ENCODE data around the gene DNAJC30.
"Not testable (repeated sequence)": the region's sequence is repeated elsewhere in the genome, so short reads cannot be mapped to it uniquely, and the experiment has no call there.

DNAJC30 gene

DNA sequence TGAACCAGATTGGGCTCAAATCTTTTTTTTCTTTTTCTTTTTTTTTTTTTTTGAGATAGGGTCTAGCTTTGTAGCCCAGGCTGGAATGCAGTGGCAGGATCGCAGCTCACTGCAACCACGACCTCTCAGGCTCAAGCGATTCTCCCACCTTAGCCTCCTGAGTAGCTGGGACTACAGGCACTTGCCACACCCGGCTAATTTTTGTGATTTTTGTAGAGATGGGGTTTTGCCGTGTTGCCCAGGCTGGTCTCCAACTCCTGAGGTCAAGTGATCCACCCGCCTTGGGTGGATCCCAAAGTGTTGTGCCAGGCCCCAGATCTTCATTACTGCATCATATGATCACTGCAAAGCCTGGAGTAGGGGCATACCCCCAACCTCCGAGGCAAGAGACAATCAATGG lies 2.8 kb downstream of the DNAJC30 start:
- no peak for DNase-seq

- DNase-seq, result no peak
These were observed 3.5 kb downstream of the DNAJC30 start for GRCh38 chr7:73679709-73680108.

DNA sequence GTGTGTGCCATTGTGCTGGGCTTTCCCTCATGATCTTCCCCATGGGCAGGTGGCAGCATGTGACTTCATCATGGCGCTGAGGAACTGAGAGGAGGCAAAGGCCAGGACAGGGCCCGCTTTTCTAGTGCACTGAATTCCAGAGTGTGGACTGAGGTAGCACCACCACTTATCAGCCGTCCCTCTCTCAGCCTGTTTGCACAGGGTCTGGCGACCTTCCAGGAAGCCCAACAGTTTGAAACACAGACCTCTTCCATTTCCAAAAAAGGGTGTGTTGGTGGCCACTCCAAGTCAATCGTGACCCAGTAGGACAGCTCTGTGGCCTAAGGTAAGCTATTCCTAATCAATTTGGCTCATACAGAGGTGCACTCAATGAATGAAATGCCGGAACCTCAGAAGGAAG lies 4.4 kb downstream of the DNAJC30 start:
- DNase-seq, result no peak

DNA sequence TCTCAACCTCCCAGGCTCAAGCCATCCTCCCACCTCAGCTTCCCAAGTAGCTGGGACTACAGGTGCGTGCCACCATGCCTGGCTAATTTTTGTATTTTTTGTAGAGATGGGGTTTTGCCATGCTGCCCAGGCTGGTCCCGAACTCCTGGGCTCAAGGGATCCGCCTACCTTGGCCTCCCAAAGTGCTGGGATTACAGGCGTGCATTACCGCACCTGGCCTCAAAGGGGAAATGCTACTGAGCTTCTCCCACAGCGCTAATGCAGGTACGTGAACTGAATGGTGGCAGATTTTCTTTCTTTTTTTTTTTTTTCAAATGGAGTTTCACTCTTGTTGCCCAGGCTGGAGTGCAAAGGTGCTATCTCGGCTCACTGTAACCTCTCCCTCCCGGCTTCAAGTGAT lies 7.2 kb downstream of the DNAJC30 start:
- not testable (repeated sequence) for DNase-seq

DNA sequence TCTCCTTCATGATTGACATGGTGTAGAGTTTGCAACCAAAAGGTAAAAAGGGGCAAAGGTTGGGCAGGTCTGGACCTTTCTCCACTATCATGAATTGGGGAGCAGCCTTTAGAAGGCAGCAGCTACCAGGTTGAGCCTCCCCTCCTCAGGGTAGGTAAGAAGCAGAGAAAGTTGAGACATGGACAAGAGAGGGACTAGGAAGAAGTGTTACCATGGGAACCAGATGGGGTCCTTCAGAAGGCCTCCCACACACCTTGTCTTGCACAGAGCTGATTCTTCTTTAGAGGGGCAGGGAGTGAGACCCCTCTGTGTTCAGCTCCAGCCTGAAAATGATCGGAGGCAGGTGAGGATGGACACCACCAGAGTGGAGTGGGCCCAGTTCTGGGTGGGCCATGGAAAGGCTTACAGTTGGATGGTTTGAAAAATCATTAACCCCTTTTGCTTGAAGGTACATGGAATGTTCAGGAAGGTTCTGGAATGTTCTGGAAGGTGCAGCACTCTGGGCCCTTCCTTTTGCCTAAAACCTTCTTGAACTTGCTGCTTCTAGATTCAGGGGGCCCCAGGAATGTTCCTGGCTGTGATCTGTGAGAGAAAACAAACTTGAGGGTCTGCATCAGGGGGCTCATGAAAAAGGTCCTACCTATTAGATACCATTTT lies 8.7 kb downstream of the DNAJC30 start:
- DNase-seq, result no peak

DNA sequence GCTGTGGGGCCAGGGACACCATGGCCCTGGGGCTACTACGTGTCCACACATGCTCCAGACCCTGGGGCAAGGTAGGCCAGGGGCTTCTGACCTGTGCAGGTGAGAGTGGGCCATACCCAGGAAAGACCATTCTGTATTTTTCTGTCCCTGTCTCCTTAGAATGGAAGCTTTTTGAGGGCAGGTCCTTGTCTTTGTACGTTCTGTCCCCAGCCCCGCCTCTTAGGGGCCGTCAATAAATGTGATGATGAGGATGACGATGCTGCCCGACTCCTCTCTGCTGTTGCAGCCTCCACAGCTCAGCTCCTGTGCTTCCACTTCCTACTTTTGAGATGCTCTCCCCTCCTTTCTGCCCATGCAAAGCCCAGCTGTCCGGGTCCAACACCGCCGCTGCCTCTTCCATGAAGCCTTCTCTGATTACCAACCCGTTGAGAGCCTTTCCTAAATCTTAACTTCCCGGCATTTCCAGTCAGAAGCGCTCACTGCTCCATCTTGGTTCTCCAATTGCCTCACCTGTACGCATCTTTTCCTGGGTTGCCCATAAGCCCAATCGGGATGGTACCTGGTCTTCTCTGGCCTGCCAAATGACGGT lies 11.3 kb downstream of the DNAJC30 start:
- DNase-seq, result no peak

- no peak for DNase-seq
These were observed 12.0 kb downstream of the DNAJC30 start for GRCh38 chr7:73671322-73671661.

DNA sequence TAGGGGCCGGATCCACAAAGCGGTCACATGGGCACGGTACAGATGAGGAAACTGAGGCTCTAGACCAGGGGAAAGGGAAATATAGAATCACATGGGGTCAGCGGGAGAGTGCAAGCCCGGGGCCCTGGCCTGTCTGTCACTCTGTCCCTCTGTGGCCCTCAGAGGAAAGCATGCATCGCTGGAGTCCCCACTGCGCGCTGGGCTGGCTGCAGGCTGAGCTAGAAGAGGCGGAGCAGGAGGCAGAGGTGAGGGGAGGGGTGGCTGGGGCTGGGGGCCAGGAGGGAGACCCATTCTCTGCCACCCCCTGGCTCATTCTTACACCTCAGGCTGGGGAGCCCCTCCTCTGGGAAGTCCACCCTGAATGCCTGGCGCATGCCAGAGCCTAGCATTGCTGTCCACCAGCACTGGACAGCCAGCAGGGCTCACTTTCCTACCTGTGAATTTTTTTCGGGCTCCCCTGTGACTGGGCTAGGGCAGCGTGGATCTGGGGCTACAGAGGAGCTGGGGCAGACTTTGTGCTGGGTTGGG lies 13.3 kb downstream of the DNAJC30 start:
- DNase-seq, result no peak

DNA sequence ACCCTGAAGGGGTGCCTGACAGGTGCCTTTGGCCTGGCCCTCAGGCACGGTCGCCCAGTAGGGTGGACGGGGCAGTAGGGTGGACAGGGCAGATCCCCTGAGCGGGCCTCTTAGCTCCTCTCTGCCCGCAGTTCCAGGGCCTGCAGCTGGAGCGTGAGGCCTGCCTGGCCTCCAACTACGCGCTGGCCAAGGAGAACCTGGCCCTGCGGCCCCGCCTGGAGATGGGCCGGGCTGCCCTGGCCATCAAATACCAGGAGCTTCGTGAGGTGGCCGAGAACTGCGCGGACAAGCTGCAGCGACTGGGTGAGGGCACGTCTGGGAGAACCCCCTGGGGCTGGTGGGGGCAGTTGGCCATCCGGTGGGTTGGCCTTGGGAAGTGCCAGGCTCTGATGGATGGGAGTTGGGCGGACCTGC lies 14.0 kb downstream of the DNAJC30 start:
- no peak for DNase-seq

DNA sequence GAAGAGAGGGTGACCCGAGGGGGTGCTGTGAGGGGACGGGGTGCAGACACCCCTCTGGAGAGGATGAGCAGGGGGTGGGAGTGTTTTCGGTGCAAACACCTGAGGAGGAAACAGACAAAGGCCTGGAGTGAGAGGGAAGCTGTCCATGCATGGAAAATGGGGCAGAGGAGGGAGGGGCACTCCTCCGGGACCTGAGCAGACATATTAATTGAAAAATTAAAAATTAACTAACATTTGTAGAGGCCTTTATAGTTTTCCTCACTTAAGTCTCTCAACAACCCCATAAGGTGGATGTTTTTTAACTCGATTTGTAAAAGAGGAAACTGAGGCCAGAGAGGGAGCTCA lies 14.4 kb downstream of the DNAJC30 start:
- no peak for DNase-seq

- no peak for DNase-seq
These were observed 15.0 kb downstream of the DNAJC30 start for GRCh38 chr7:73668103-73668885.

DNA sequence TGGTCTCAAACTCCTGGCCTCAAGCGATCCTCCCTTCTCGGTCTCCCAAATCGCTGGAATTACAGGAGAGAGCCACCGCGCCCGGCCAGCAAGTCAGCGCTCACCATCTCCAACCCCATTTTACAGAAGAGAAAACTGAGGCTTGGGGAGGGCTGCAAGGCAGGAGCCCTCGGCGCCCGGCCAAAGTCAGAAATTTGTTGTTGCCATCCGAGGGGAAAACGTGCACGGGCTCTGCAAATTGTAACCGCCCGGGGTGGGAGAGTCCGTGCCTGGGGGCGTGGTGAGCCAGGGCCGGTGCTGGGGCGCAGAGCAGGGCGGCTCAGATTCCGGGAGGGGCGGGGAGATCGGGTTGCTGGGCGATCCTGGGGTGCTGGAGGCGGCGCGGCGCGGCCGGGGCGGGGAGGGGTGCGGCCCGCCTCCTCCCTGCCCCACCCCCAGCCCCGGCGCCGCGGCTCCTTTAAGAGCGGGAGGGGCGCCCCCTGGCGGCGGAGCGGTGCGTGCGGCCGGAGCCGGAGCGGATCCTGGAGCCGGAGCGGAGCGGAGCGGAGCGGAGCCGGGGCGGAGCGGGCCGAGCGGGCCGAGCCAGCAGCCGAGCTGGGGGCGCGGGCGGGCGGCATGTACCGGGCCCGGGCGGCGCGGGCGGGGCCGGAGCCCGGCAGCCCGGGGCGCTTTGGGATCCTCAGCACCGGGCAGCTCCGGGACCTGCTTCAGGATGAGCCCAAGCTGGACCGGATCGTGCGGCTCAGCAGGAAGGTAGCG lies 15.7 kb downstream of the DNAJC30 start, which contains the start of gene VPS37D:
Gene VPS37D (plus strand): TSS at position 488 of the 759 bp plus-strand sequence. CDS start 128 bp downstream, at position 616.
- DNase-seq, result peak; percentile 68

DNA sequence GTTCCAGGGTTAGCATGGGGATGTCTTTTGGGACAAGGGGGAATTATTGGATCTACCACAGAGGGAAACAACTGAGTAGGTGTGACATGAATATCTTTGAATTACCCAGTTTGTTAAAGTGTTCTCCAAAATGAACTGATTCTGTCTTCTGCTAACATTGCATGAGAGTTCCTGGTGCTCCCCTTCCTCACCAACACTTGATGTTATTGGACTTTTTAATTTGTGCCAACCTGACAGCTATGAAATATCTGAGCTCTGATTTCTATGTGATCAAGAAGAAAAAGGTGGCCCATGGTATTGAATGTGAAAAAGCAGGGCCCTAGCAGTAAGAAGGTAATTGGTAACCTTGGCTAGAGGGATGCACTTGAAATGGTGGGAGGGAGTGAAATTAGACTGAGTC lies 20.2 kb downstream of the DNAJC30 start:
- no peak for DNase-seq

DNA sequence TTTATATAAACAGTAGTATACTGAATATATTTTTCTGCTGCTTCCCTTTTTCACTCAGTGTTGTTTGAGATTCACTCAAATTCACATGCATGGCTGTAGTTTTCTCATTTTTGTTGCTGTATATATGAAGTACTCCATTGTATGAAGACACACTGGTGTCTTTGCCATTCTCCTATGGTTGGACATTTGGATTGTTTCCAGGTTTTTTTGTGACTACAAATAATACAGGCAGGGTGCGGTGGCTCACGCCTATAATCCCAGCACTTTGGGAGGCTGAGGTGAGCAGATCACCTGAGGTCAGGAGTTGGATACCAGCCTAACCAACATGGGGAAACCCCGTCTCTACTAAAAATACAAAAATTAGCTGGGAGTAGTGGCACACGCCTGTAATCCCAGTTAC lies 22.7 kb downstream of the DNAJC30 start:
- not testable (repeated sequence) for DNase-seq

- DNase-seq, result no peak
These were observed 23.3 kb downstream of the DNAJC30 start for GRCh38 chr7:73659983-73660382.

DNA sequence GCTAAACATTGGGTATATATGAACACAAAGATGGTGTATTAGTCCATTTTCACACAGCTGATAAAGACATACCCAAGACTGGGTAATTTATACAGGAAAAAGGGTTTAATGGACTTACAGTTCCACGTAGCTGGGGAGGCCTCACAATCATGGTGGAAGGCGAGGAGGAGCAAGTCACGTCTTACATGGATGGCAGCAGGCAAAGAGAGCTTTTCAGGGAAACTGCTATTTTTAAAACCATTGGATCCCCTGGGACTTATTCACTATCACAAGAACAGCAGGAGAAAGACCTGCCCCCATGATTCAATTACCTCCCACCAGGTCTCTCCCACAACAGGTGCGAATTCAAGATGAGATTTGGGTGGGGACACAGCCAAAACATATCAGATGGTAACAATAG lies 27.9 kb downstream of the DNAJC30 start:
- not testable (repeated sequence) for DNase-seq

- no peak for DNase-seq
These were observed 30.7 kb downstream of the DNAJC30 start for GRCh38 chr7:73652541-73652949.

GRCh38 chr7:73650524-73650923 lies 32.7 kb downstream of the DNAJC30 start:
- no peak for DNase-seq

GRCh38 chr7:73649576-73649975 lies 33.7 kb downstream of the DNAJC30 start:
- DNase-seq, result no peak

GRCh38 chr7:73648593-73649332 lies 34.5 kb downstream of the DNAJC30 start:
- DNase-seq, result no peak

DNA sequence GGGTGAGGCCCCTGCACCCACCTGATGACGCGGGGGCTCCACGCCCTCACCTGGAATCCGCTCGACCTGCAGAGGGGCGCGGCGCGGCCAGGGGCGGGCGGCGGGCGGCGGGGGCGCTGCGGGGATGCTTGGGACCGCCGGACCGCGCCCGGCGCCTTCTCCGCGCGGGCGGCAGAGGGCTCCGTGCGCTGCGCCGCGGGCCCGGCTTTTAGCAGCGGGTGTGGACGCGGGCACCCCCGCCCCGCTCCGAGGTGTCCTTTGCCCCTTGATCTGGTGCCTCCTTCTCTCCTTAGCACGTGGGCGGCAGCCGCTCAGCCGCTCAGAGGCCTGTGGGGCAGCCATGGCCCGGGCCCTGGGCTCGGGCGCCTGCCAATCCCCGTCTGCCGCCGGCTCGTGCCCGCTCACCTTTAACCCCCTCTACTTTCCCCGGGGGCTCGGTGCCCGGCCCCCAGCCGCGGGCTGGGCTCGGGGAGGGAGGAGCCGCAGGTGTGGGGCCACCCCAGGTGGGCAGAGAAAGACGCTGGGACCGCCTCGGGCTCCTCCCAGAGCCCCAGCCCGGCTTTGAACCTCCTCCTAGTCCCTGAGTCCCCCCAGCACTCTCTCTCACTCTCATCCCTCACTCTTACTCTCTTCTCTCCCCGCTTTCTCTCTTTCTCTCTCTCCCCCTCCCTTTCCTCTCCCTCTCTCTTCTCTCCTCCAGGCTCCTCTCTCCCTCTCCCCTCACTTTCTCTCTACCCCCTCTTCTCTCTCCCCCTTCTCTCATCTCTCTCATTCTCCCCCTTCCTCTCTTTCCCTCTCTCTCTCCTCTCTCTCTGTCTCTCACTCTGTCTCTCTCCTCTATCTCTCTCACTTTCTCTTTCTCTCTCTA lies 35.3 kb downstream of the DNAJC30 start:
- DNase-seq, result no peak

Data from GDM1 (cell line).